Nephron (organoid): ENCODE data around the gene ZCCHC14.
A peak's percentile ranks its signal among the peaks of the same experiment; 100 is the strongest.

Experiments used
- H3K27ac Mint-ChIP-seq, 3 experiments: 2 replicates each; pipeline ENCODE4 v1.8.0; 2020; ENCODE audit warnings: mixed read lengths in 3 of 3, mild to moderate bottlenecking in 2 of 3, moderate library complexity in 1 of 3
- H3K27me3 Mint-ChIP-seq: 2 replicates; pipeline ENCODE4 v1.8.0; 2021; ENCODE audit warnings: low read depth, mild to moderate bottlenecking, moderate library complexity, mixed read lengths
- H3K36me3 Mint-ChIP-seq: 2 replicates; pipeline ENCODE4 v1.8.0; 2020; ENCODE audit warnings: low read depth, mixed read lengths
- H3K4me1 Mint-ChIP-seq: 2 replicates; pipeline ENCODE4 v1.8.0; 2020; ENCODE audit warnings: mixed read lengths
- H3K4me3 Mint-ChIP-seq, 3 experiments: 2 replicates each; pipeline ENCODE4 v1.8.0; 2020; ENCODE audit warnings: mild to moderate bottlenecking in 3 of 3, mixed read lengths in 3 of 3, moderate library complexity in 2 of 3
- H3K9me3 Mint-ChIP-seq: 2 replicates; pipeline ENCODE4 v1.8.0; 2020; ENCODE audit warnings: mixed read lengths
- TF ChIP-seq, protein P1 (sequence below), 3 experiments: fragments of 200-600 bp; sonication (generic); IDR thresholded peaks; one replicate each; pipeline ENCODE4 v1.5.0; 2021; ENCODE audit warnings: antibody characterized with exemption in 3 of 3; ENCODE audit not compliant: unreplicated experiment in 3 of 3

The ZCCHC14 gene

DNA sequence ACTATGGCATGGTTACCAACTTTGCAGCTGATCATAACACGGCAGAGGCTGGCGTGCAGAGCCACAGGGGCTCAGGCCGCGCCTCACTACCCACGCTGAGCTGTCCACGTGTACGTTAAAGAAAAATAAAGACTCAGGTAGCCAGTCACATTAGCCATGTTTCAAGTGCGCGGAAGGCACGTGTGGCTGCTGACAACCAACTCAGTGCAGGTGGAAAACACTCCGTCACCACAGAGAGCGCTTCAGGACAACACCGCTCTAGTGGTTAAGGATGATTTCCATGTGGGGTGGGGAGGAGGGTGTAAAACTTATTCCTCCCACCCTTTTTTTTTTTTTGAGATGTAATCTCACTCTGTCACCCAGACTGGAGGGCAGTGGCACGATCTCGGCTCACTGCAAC, 33.8 kb downstream of the ZCCHC14 start:
- TF ChIP-seq, protein P1, sequence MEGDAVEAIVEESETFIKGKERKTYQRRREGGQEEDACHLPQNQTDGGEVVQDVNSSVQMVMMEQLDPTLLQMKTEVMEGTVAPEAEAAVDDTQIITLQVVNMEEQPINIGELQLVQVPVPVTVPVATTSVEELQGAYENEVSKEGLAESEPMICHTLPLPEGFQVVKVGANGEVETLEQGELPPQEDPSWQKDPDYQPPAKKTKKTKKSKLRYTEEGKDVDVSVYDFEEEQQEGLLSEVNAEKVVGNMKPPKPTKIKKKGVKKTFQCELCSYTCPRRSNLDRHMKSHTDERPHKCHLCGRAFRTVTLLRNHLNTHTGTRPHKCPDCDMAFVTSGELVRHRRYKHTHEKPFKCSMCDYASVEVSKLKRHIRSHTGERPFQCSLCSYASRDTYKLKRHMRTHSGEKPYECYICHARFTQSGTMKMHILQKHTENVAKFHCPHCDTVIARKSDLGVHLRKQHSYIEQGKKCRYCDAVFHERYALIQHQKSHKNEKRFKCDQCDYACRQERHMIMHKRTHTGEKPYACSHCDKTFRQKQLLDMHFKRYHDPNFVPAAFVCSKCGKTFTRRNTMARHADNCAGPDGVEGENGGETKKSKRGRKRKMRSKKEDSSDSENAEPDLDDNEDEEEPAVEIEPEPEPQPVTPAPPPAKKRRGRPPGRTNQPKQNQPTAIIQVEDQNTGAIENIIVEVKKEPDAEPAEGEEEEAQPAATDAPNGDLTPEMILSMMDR (IDR thresholded peaks at IDR 0.05; ENCODE audit: unreplicated experiment in 3 of 3) = no peak

DNA sequence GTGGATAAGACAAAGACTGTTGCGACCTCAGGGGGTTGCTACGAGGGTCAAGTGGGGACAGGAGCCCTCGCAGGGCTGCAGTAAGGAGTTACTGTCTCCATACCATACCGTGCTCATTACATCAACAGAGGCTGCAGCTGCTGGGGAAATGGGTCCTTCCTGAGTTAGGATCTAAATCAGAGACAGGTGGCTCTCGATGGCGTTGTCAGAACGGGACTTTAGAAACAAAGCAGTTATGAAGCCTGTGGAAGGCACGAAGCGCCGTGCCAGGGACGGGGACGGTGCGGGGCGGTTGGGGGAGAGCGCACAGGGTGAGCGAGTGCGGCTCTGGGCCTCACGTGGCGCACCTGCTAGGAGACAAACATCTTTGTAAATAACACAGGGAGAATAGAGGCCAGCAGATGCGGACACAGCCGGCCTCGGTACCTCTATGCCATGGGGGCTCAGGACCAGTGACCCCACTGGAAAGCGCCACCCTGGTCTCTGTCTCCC, 34.4 kb downstream of the ZCCHC14 start:
- H3K4me1 Mint-ChIP-seq = peaks cover 45% of the 10 kb centered on the region
- TF ChIP-seq, protein P1 (IDR thresholded peaks at IDR 0.05; ENCODE audit: unreplicated experiment in 3 of 3) = no peak
- no peak overlapping the region for H3K4me3 Mint-ChIP-seq
- no peaks in the 10 kb centered on the region for H3K27me3 Mint-ChIP-seq
- H3K27ac Mint-ChIP-seq = peak overlapping the region; percentile 82 to 96 (median 92)
- no peaks in the 10 kb centered on the region for H3K9me3 Mint-ChIP-seq
- peaks cover 38% of the 10 kb centered on the region for H3K36me3 Mint-ChIP-seq

More for the DNA sequence above, 33.8 kb downstream of the ZCCHC14 start:
- Mint-ChIP-seq H3K36me3 (peaks cover 33% of the 10 kb centered on the region), H3K4me3 (no peak overlapping the region), H3K27me3 (no peaks in the 10 kb centered on the region), H3K27ac (peak overlapping the region in 2 of 3 experiments; percentile 82 to 92), H3K4me1 (peaks cover 43% of the 10 kb centered on the region), H3K9me3 (no peaks in the 10 kb centered on the region)

DNA sequence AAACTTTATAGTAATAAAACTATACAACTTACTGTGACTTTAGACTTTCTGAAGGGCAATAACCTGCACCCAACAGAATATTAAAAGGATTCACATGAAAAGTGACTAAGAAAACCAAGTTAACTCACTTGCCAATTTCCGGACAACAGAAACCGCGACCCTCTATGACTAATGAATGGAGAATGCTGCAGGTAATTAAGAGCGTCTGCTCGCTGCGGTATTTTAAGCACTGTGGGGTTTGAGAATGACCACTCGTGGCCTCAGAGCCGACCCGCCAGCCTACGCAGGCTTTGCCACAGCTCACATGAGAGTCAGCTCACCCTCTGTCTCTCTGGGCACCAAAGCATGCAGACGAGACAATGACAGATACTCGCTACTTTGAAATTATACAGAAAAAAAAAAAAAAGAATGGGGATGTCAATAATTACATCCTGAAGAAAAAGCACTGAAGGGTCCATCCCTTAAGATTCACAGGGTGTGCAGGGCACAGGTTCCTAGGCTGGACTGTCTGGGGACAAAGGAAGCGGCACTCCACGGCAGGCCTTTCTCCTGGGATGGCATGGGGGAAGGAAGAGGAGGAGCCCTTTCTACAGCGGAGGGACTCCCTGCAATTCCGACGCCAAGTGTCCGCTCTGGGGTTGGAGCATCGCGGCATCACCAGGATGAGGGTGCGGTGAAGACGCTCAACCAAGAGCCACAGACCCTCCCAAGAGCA, 35.0 kb downstream of the ZCCHC14 start:
- Mint-ChIP-seq H3K9me3 (no peaks in the 10 kb centered on the region), H3K36me3 (peaks cover 38% of the 10 kb centered on the region), H3K27me3 (no peaks in the 10 kb centered on the region), H3K27ac (peak overlapping the region; percentile 82 to 96 (median 92)), H3K4me1 (peaks cover 51% of the 10 kb centered on the region), H3K4me3 (peak overlapping the region in 2 of 3 experiments; percentile 3 to 19)
- TF ChIP-seq, protein P1 (IDR thresholded peaks at IDR 0.05; ENCODE audit: unreplicated experiment in 3 of 3) = no peak

DNA sequence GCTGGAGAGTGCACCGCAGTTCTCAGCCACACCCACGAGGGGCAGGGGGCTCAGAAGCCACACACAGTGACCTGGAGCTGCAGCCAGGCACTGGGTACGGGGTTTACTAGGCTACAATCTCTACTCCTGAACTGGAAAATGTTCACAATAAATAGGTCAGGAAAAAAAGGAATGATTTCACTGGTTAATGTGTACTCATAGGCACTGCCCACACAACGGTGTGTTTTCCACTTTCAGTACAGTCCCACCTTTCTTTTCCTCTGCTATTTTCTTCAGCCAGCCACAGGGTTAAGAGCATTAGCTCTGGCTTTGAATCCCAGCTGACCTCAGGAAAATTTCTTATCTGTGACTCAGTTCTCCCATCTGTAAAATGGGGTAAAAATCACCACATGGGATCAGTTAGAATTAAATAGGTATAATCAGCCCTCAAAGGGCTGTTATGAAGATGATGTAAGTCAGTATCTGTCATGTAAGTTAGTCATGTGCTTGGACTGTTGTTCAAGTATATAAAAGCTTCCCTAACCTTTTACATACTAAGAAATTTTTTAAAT, 35.7 kb downstream of the ZCCHC14 start:
- Mint-ChIP-seq H3K9me3 (no peaks in the 10 kb centered on the region), H3K36me3 (peaks cover 45% of the 10 kb centered on the region), H3K4me3 (peak overlapping the region in 2 of 3 experiments; percentile 7 to 13), H3K27me3 (no peaks in the 10 kb centered on the region), H3K4me1 (peaks cover 56% of the 10 kb centered on the region), H3K27ac (peak overlapping the region; percentile 82 to 96 (median 92))
- TF ChIP-seq, protein P1 (IDR thresholded peaks at IDR 0.05; ENCODE audit: unreplicated experiment in 3 of 3) = no peak

DNA sequence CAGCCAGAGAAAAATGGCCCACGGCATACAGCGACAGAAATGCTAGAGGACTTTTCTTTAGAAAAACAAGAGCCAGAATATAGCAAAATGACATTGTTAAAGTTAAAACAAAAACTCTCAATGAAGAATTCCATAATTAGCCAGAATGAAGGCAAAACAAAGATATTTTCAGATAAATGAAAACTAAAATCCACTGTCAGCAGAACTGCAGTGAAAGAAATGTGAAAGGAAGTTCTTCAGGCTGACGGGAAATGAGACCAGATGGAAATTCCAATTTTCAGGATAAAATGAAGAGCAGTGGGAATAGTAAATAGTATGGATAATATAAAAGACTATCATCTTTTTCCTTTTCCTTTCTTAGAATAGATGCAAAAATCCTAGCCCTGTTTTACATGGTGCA, 38.4 kb downstream of the ZCCHC14 start:
- no peaks in the 10 kb centered on the region for H3K27me3 Mint-ChIP-seq
- H3K4me3 Mint-ChIP-seq = no peak overlapping the region
- no peaks in the 10 kb centered on the region for H3K9me3 Mint-ChIP-seq
- peaks cover 49% of the 10 kb centered on the region for H3K36me3 Mint-ChIP-seq
- peaks cover 56% of the 10 kb centered on the region for H3K4me1 Mint-ChIP-seq
- peak overlapping the region in 1 of 3 experiments; percentile 31 for H3K27ac Mint-ChIP-seq
- TF ChIP-seq, protein P1 (IDR thresholded peaks at IDR 0.05; ENCODE audit: unreplicated experiment in 3 of 3) = no peak
